ENCODE measurements around the gene PCNT. TPM values are rescaled to one million over a fixed set of nuclear protein-coding genes. Genes with fewer than 3 reads are reported as not detected.
A peak's percentile ranks its signal among the peaks of the same experiment; 100 is the strongest.

PCNT gene
- total RNA-seq, 1 experiment from 2014 or later = 39.6 TPM

DNA sequence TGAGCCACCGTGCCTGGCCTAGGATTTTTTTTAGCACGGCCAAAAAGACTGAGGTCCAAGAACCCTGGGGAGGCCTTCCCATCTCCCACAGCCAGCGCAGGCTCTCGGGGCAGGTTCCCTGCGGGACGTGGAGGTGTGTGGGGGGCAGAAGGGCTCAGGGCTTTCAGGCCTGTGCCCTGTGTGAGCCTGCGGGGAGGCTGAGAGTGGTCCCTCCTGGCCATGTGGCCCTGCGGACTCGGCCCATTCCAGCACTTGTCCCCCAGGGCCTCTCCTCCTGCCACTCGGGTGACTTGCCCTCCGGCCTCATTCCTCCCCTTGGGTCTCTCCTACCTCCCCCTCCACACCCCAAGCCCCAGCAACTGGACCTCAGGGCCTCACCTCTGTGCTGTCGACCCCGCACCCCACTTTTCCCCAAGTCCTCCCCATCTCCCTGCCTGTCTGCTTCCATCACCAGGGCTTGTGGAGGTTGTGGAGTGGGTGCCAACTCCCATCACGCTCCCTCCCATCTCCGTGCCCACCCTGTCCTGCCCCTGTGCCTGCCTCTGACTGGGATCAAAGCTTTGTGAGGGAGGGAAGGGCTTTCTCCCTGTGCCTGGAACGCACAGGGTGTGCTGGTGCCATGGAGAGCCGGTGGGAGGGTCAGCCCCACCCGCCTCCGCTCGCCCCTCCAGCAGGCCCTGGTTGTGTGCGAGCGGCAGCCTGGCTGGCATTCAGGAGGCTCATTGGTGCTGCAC lies 102.5 kb downstream of the PCNT start:
- Histone ChIP-seq H3K4me1 (ENCODE audit: insufficient read depth, low read length) (no peaks in the 10 kb centered on the region), H3K18ac (ENCODE audit: insufficient read length, low read depth, low read length) (no peak overlapping the region), H2AK5ac (ENCODE audit: insufficient read length, low read length) (no peak overlapping the region), H3K27me3 (ENCODE audit: insufficient read depth, low read length) (no peaks in the 10 kb centered on the region), H2BK12ac (ENCODE audit: insufficient read length, low read depth, low read length) (no peak overlapping the region), H4K5ac (ENCODE audit: insufficient read length, low read depth, low read length) (no peak overlapping the region), H3K9me3 (ENCODE audit: control insufficient read depth, low read depth, low read length) (no peaks in the 10 kb centered on the region), H3K79me1 (ENCODE audit: insufficient read depth, low read depth, low read length, poor library complexity, severe bottlenecking) (no peaks in the 10 kb centered on the region), H2BK5ac (ENCODE audit: insufficient read length, low read length) (no peak overlapping the region), H4K8ac (replicated peaks; ENCODE audit: insufficient read length, low read depth, low read length) (no peak overlapping the region), H2BK20ac (ENCODE audit: low read depth, low read length, poor library complexity, severe bottlenecking) (no peak overlapping the region), H3T11ph (ENCODE audit: low read length) (no peak overlapping the region), H3K14ac (ENCODE audit: insufficient read depth, low read length) (no peak overlapping the region), H3K23ac (ENCODE audit: insufficient read length, low read depth, low read length) (no peak overlapping the region), H3K79me2 (ENCODE audit: insufficient read depth, low read length) (no peaks in the 10 kb centered on the region), H4K20me1 (ENCODE audit: control insufficient read depth, insufficient read depth, insufficient read length) (no peaks in the 10 kb centered on the region), H3K56ac (ENCODE audit: insufficient read length, low read depth, low read length) (no peak overlapping the region), H3K27ac (ENCODE audit: insufficient read length, low read depth, low read length) (no peak overlapping the region), H2BK120ac (ENCODE audit: low read depth, low read length, poor library complexity, severe bottlenecking) (no peak overlapping the region), H3K4ac (ENCODE audit: low read depth, low read length) (no peak overlapping the region), H3K4me2 (ENCODE audit: insufficient read depth, insufficient read length, low read length) (no peak overlapping the region), H4K91ac (ENCODE audit: insufficient read length, low read depth, low read length) (no peak overlapping the region), H2AFZ (ENCODE audit: low read length) (no peak overlapping the region), H3K23me2 (ENCODE audit: insufficient read length, low read depth, low read length, poor library complexity, severe bottlenecking) (no peaks in the 10 kb centered on the region), H3K9ac (ENCODE audit: extremely low read depth, insufficient read length, low read length) (no peak overlapping the region), H2BK15ac (ENCODE audit: low read depth, low read length) (no peak overlapping the region)
- Mint-ChIP-seq H3K9me3 (no peaks in the 10 kb centered on the region), H3K4me3 (no peak overlapping the region), H3K4me1 (peaks cover 5 to 11% of the 10 kb centered on the region in 2 experiments; a peak in 3 of 4 replicates), H3K27ac (peak overlapping the region in 1 of 3 experiments; percentile 77; a peak in 1 of 7 replicates), H3K27me3 (ENCODE audit: low read depth) (no peaks in the 10 kb centered on the region; the same call in 1 of the 2 replicates), H3K36me3 (ENCODE audit: insufficient read depth in 1 of 3, low read depth in 3 of 3) (peaks cover 12 to 45% (median 42%) of the 10 kb centered on the region in 3 experiments; a peak in 6 of 7 replicates)
- no peak for DNase-seq
- no CpG with 5 or more reads among the region's 22 CpGs for WGBS (ENCODE audit: extremely low coverage, insufficient read length, low lambda C conversion rate)
- TF ChIP-seq, protein P1, sequence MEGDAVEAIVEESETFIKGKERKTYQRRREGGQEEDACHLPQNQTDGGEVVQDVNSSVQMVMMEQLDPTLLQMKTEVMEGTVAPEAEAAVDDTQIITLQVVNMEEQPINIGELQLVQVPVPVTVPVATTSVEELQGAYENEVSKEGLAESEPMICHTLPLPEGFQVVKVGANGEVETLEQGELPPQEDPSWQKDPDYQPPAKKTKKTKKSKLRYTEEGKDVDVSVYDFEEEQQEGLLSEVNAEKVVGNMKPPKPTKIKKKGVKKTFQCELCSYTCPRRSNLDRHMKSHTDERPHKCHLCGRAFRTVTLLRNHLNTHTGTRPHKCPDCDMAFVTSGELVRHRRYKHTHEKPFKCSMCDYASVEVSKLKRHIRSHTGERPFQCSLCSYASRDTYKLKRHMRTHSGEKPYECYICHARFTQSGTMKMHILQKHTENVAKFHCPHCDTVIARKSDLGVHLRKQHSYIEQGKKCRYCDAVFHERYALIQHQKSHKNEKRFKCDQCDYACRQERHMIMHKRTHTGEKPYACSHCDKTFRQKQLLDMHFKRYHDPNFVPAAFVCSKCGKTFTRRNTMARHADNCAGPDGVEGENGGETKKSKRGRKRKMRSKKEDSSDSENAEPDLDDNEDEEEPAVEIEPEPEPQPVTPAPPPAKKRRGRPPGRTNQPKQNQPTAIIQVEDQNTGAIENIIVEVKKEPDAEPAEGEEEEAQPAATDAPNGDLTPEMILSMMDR (conservative IDR thresholded peaks at IDR 0.05) = no peak

Data from H9 (cell line).